ENCODE measurements around the gene TMC3.

The TMC3 gene

DNA sequence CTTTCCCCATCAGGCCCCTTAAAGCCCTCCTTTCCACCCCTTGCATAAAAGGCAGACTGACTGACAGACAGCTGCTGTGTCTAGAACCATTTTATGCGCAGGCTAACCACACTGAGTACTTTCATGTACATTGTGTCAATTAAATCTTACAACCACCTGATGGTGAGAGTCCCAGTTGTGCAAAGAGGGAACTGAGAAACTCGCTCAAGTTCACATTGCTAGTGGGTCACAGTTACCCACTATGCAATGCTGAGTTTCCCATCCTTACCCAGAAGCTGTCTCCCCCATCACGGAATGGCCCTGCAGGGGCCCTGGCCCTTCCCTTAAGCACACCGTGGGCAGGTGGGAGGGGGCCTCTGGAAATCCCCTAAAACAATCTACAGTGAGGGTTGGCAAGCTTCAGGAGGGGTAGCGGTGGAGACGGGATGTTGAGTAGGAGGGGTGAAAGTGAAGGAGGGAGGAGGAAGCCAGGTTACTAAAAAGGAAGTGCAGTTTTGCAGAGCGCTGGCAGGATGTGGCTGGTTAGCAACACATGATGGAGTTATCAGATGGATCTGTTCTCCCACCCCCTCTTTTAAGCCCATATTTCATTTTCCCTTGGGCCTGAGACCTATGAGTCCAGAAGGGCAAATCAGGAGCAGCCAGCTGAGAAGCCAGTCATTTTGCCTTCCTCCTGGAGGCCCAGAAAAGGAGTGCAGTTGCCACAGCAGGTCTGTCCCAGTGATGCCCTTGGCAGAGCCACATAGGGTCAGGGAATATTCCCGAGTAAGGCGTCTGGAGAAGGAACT, 80.1 kb downstream of the TMC3 start:
- no peak overlapping the region for H3K4me3 ChIP-seq (ENCODE audit: low read depth, low read length)
- no peak for TF ChIP-seq CTCF (IDR thresholded peaks at IDR 0.05; ENCODE audit: control insufficient read depth, extremely low read depth, insufficient read depth)
- no peak for DNase-seq (ENCODE audit: low read depth)

- no peak for TF ChIP-seq CTCF (IDR thresholded peaks at IDR 0.05; ENCODE audit: control insufficient read depth, extremely low read depth, insufficient read depth)
- no peak overlapping the region for H3K4me3 ChIP-seq (ENCODE audit: low read depth, low read length)
- DNase-seq (ENCODE audit: low read depth): no peak
These were observed 81.5 kb downstream of the TMC3 start for GRCh38 chr15:81292523-81293001.

DNA sequence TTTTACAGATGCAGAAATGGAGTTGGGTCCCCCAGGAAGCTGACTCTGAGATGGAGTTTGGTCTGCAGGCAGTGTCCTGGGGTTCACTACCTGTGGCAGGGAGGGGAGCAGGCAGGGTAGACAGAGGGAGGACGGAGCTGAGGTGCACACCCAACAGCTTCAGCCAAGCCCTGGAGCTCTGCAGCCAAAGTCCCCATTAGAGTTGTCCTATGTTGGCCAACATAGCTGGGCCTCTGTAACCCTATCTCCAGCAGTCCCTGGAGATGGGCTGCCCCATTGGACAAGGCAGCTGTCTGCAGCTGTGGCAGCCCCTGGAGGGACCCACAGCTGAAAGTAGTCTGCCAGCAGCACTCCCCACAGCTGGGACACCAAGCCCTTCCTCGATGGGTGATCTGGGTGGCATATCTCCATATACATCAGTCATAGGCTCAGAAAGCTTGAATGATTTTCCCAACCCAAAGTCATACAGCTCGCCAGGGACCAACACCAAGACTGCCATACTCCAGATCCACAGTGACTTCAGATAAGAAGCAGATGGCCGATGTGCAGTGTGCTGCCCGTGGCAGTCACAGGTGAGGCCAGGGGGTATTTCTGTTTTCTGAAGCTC, 82.0 kb downstream of the TMC3 start:
- DNase-seq (ENCODE audit: low read depth): no peak
- no peak for TF ChIP-seq CTCF (IDR thresholded peaks at IDR 0.05; ENCODE audit: control insufficient read depth, extremely low read depth, insufficient read depth)
- H3K4me3 ChIP-seq (ENCODE audit: low read depth, low read length): no peak overlapping the region

DNA sequence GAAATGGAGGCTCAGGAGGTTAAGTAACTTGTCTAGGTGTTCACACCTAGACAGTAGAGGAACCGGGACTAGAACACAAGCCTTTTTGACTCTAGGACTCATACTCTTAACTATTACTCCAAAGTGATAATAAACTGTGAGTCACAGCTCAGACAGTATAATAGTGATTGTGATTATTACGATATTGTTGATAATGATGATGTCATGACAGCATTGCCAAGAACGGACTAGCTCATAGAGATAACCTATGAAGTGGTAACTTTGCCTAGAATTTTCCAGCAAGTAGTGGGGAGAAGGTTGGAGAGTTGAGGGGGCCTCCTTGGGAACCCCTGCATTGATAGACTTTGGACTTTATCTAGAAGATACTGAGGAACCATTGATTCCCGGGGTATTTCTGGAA, 84.1 kb downstream of the TMC3 start:
- no peak for DNase-seq (ENCODE audit: low read depth)
- no peak overlapping the region for H3K4me3 ChIP-seq (ENCODE audit: low read depth, low read length)
- no peak for TF ChIP-seq CTCF (IDR thresholded peaks at IDR 0.05; ENCODE audit: control insufficient read depth, extremely low read depth, insufficient read depth)

GRCh38 chr15:81288616-81289015, 85.4 kb downstream of the TMC3 start:
- H3K4me3 ChIP-seq (ENCODE audit: low read depth, low read length): no peak overlapping the region
- no peak for DNase-seq (ENCODE audit: low read depth)
- TF ChIP-seq CTCF (IDR thresholded peaks at IDR 0.05; ENCODE audit: control insufficient read depth, extremely low read depth, insufficient read depth): no peak

GRCh38 chr15:81288040-81288439, 86.0 kb downstream of the TMC3 start:
- TF ChIP-seq CTCF (IDR thresholded peaks at IDR 0.05; ENCODE audit: control insufficient read depth, extremely low read depth, insufficient read depth): no peak
- no peak overlapping the region for H3K4me3 ChIP-seq (ENCODE audit: low read depth, low read length)
- no peak for DNase-seq (ENCODE audit: low read depth)
